Activated T-helper 2 cell treated with anti-CD3 and anti-CD28 coated beads, Interferon-gamma antibody, Interleukin-2, Interleukin-4, amounts not matched to agents 10 μg/mL and 5 μg/mL and 100 μg/mL, durations not matched to agents 14 hours and 24 hours and 36 hours (primary cell): ENCODE results near the gene QRICH1. TPM values are rescaled to one million over a fixed set of nuclear protein-coding genes. Genes with fewer than 3 reads are reported as not detected.

Source experiments
- DNase-seq: peaks from one replicate; pipeline ENCODE4 v3.0.0; 2021; ENCODE audit warnings: low spot score
- H3K27ac Mint-ChIP-seq: one replicate; pipeline ENCODE4 v1.8.0; 2021; ENCODE audit warnings: mixed read lengths
- H3K27me3 Mint-ChIP-seq: one replicate; pipeline ENCODE4 v1.8.0; 2021; ENCODE audit warnings: low read depth, mixed read lengths
- H3K36me3 Mint-ChIP-seq: one replicate; pipeline ENCODE4 v1.8.0; 2021; ENCODE audit warnings: low read depth, mixed read lengths
- H3K4me1 Mint-ChIP-seq: one replicate; pipeline ENCODE4 v1.8.0; 2021; ENCODE audit warnings: low read depth, mixed read lengths
- H3K4me3 Mint-ChIP-seq: one replicate; pipeline ENCODE4 v1.8.0; 2021; ENCODE audit warnings: low read depth, mild to moderate bottlenecking, moderate library complexity, mixed read lengths
- H3K9me3 Mint-ChIP-seq: one replicate; pipeline ENCODE4 v1.8.0; 2021; ENCODE audit warnings: mixed read lengths
- intact Hi-C: fragments of 100-400 bp; cut with micrococcal nuclease; formaldehyde crosslinking; loops from one replicate; pipeline ENCODE4 v1.15.1; 2023
- total RNA-seq: library from RNA; stranded (reverse); gene quantifications from 2 replicates; pipeline ENCODE4 v1.2.3, GENCODE V29; 2022

Gene QRICH1
- total RNA-seq, 1 donor from 2014 or later = 164 TPM

GRCh38 chr3:49124203-49124602 is 30.3 kb upstream of the QRICH1 start:
- Mint-ChIP-seq H3K36me3 (peaks cover 5% of the 10 kb centered on the region), H3K27ac (no peak overlapping the region)
- intact Hi-C loops = loop anchor here (5.0 kb wide), 1 partner anchor 43 kb away; the partner anchor contains the start of gene CCDC71

GRCh38 chr3:49123687-49124086 is 29.8 kb upstream of the QRICH1 start:
- intact Hi-C loops = loop anchor here (5.0 kb wide), 1 partner anchor 44 kb away; the partner anchor contains the start of gene CCDC71
- DNase-seq = no peak
- Mint-ChIP-seq H3K4me1 (peaks cover 11% of the 10 kb centered on the region), H3K27ac (no peak overlapping the region), H3K27me3 (no peaks in the 10 kb centered on the region), H3K36me3 (peaks cover 10% of the 10 kb centered on the region), H3K4me3 (no peak overlapping the region), H3K9me3 (no peaks in the 10 kb centered on the region)

More at GRCh38 chr3:49124203-49124602, 30.3 kb upstream of the QRICH1 start:
- Mint-ChIP-seq H3K4me3 (no peak overlapping the region), H3K4me1 (peaks cover 8% of the 10 kb centered on the region), H3K9me3 (no peaks in the 10 kb centered on the region), H3K27me3 (no peaks in the 10 kb centered on the region)
- DNase-seq = no peak

- Mint-ChIP-seq H3K27me3 (no peaks in the 10 kb centered on the region), H3K4me3 (no peak overlapping the region), H3K27ac (no peak overlapping the region), H3K4me1 (peaks cover 11% of the 10 kb centered on the region), H3K9me3 (no peaks in the 10 kb centered on the region), H3K36me3 (peaks cover 13% of the 10 kb centered on the region)
- intact Hi-C loops = loop anchor here (5.0 kb wide), 1 partner anchor 44 kb away; the partner anchor contains the start of gene CCDC71
- no peak for DNase-seq
Observed at GRCh38 chr3:49122886-49123545, 29.1 kb upstream of the QRICH1 start.

GRCh38 chr3:49122451-49122850 is 28.6 kb upstream of the QRICH1 start:
- intact Hi-C loops = loop anchor here (5.0 kb wide), 1 partner anchor 45 kb away; the partner anchor contains the start of gene CCDC71
- Mint-ChIP-seq H3K36me3 (peaks cover 19% of the 10 kb centered on the region), H3K27ac (no peak overlapping the region)

GRCh38 chr3:49122022-49122421 is 28.2 kb upstream of the QRICH1 start:
- intact Hi-C loops = loop anchor here (5.0 kb wide), 1 partner anchor 45 kb away; the partner anchor contains the start of gene CCDC71
- Mint-ChIP-seq H3K27me3 (no peaks in the 10 kb centered on the region), H3K4me3 (peak overlapping the region; percentile 40), H3K27ac (peak overlapping the region; percentile 3), H3K4me1 (peaks cover 11% of the 10 kb centered on the region), H3K9me3 (no peaks in the 10 kb centered on the region), H3K36me3 (peaks cover 22% of the 10 kb centered on the region)
- DNase-seq = no peak

More at GRCh38 chr3:49122451-49122850, 28.6 kb upstream of the QRICH1 start:
- no peak for DNase-seq
- H3K4me3 Mint-ChIP-seq = no peak overlapping the region
- no peaks in the 10 kb centered on the region for H3K27me3 Mint-ChIP-seq
- H3K9me3 Mint-ChIP-seq = no peaks in the 10 kb centered on the region
- peaks cover 11% of the 10 kb centered on the region for H3K4me1 Mint-ChIP-seq

- H3K4me1 Mint-ChIP-seq = peaks cover 11% of the 10 kb centered on the region
- intact Hi-C loops = loop anchor here (5.0 kb wide), 1 partner anchor 46 kb away; the partner anchor contains the start of gene CCDC71
- peaks cover 28% of the 10 kb centered on the region for H3K36me3 Mint-ChIP-seq
- H3K27me3 Mint-ChIP-seq = no peaks in the 10 kb centered on the region
- DNase-seq = no peak
- peak overlapping the region; percentile 80 for H3K27ac Mint-ChIP-seq
- H3K9me3 Mint-ChIP-seq = no peaks in the 10 kb centered on the region
- H3K4me3 Mint-ChIP-seq = peak overlapping the region; percentile 88
Observed at GRCh38 chr3:49121132-49121736, 27.4 kb upstream of the QRICH1 start.

GRCh38 chr3:49120438-49121131 is 26.7 kb upstream of the QRICH1 start, which contains the start of gene USP19:
Gene USP19, minus strand, starts transcription at chr3:49120823. Its CDS starts 1,678 bp downstream, at chr3:49119145.
- Mint-ChIP-seq H3K27ac (peak within 1 kb of the TSS; percentile 80), H3K9me3 (no peaks in the 10 kb centered on the region), H3K4me3 (peak within 1 kb of the TSS; percentile 88), H3K27me3 (no peaks in the 10 kb centered on the region), H3K36me3 (peaks cover 35% of the 10 kb centered on the region), H3K4me1 (peaks cover 11% of the 10 kb centered on the region)
- intact Hi-C loops = loop anchor here (1.0 to 5.0 kb wide), 3 partner anchors 16 to 47 kb away; partner anchors contain the start of genes CCDC71, QARS1 and QRICH1
- peak; percentile 93 for DNase-seq

- Mint-ChIP-seq H3K9me3 (no peaks in the 10 kb centered on the region), H3K36me3 (peaks cover 40% of the 10 kb centered on the region), H3K27me3 (no peaks in the 10 kb centered on the region), H3K4me3 (peak overlapping the region; percentile 88), H3K4me1 (peaks cover 11% of the 10 kb centered on the region), H3K27ac (peak overlapping the region; percentile 80)
- DNase-seq = no peak
- intact Hi-C loops = loop anchor here (1.0 to 5.0 kb wide), 3 partner anchors 16 to 47 kb away; partner anchors contain the start of genes CCDC71, QARS1 and QRICH1
Observed at GRCh38 chr3:49120096-49120437, 26.2 kb upstream of the QRICH1 start.

- Mint-ChIP-seq H3K4me3 (peak overlapping the region; percentile 88), H3K4me1 (peaks cover 11% of the 10 kb centered on the region), H3K9me3 (no peaks in the 10 kb centered on the region), H3K27ac (peak overlapping the region; percentile 80), H3K36me3 (peaks cover 45% of the 10 kb centered on the region), H3K27me3 (no peaks in the 10 kb centered on the region)
- intact Hi-C loops = no loop called here
- DNase-seq = no peak
Observed at GRCh38 chr3:49119439-49119838, 25.6 kb upstream of the QRICH1 start.

GRCh38 chr3:49119036-49119435 is 25.2 kb upstream of the QRICH1 start:
- no peaks in the 10 kb centered on the region for H3K27me3 Mint-ChIP-seq
- no peak overlapping the region for H3K27ac Mint-ChIP-seq
- peak overlapping the region; percentile 88 for H3K4me3 Mint-ChIP-seq
- intact Hi-C loops = no loop called here
- H3K36me3 Mint-ChIP-seq = peaks cover 48% of the 10 kb centered on the region
- peaks cover 11% of the 10 kb centered on the region for H3K4me1 Mint-ChIP-seq
- H3K9me3 Mint-ChIP-seq = no peaks in the 10 kb centered on the region
- no peak for DNase-seq

GRCh38 chr3:49112262-49112661 is 18.4 kb upstream of the QRICH1 start:
- DNase-seq = no peak
- intact Hi-C loops = no loop called here
- no peak overlapping the region for H3K4me3 Mint-ChIP-seq
- no peak overlapping the region for H3K27ac Mint-ChIP-seq
- peaks cover 70% of the 10 kb centered on the region for H3K36me3 Mint-ChIP-seq
- no peaks in the 10 kb centered on the region for H3K4me1 Mint-ChIP-seq
- no peaks in the 10 kb centered on the region for H3K9me3 Mint-ChIP-seq
- H3K27me3 Mint-ChIP-seq = no peaks in the 10 kb centered on the region

GRCh38 chr3:49111347-49111746 is 17.5 kb upstream of the QRICH1 start:
- no peak for DNase-seq
- no peaks in the 10 kb centered on the region for H3K4me1 Mint-ChIP-seq
- H3K27ac Mint-ChIP-seq = no peak overlapping the region
- H3K4me3 Mint-ChIP-seq = no peak overlapping the region
- H3K9me3 Mint-ChIP-seq = no peaks in the 10 kb centered on the region
- intact Hi-C loops = no loop called here
- H3K36me3 Mint-ChIP-seq = peaks cover 63% of the 10 kb centered on the region
- no peaks in the 10 kb centered on the region for H3K27me3 Mint-ChIP-seq
